ENCODE measurements around the gene USP49.

Gene USP49

GRCh38 chr6:41786451-41787218, 108.5 kb downstream of the USP49 start (continued):
- TF ChIP-seq KLF9 (tag by site-specific recombination; IDR thresholded peaks at IDR 0.05; ENCODE audit: low read depth) = peak; percentile 89
- no peak for TF ChIP-seq INSM2 (tag by site-specific recombination; IDR thresholded peaks at IDR 0.05)
- TF ChIP-seq SP2 (tag by site-specific recombination; IDR thresholded peaks at IDR 0.05) = peak; percentile 34
- no peak for TF ChIP-seq ZNF621 (tag by site-specific recombination; IDR thresholded peaks at IDR 0.05)
- TF ChIP-seq KLF8 (tag by site-specific recombination; IDR thresholded peaks at IDR 0.05) = peak; percentile 43; the same call in 1 of the 2 replicates
- 0 out of 2 replicates have a peak, but pooled peaks have one; percentile 14 for TF ChIP-seq ZSCAN16 (tag by site-specific recombination; IDR thresholded peaks at IDR 0.05)
- TF ChIP-seq ZNF341 (tag by site-specific recombination; IDR thresholded peaks at IDR 0.05; ENCODE audit: low read depth) = peak; percentile 65
- no peak; the same call in none of the 2 replicates for TF ChIP-seq SP3 (tag by site-specific recombination; IDR thresholded peaks at IDR 0.05)
- TF ChIP-seq ZNF16 (tag by site-specific recombination; IDR thresholded peaks at IDR 0.05; ENCODE audit: low read depth) = no peak
- no peak for TF ChIP-seq YY1 (tag by site-specific recombination; IDR thresholded peaks at IDR 0.05)
- TF ChIP-seq, protein P1, sequence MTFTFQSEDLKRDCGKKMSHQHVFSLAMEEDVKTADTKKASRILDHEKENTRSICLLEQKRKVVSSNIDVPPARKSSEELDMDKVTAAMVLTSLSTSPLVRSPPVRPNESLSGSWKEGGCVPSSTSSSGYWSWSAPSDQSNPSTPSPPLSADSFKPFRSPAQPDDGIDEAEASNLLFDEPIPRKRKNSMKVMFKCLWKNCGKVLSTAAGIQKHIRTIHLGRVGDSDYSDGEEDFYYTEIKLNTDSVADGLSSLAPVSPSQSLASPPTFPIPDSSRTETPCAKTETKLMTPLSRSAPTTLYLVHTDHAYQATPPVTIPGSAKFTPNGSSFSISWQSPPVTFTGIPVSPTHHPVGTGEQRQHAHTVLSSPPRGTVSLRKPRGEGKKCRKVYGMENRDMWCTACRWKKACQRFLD (tag by site-specific recombination; IDR thresholded peaks at IDR 0.05) = no peak
- no peak for TF ChIP-seq ZNF596 (tag by site-specific recombination; IDR thresholded peaks at IDR 0.05)
- TF ChIP-seq ZNF560 (tag by site-specific recombination; IDR thresholded peaks at IDR 0.05; ENCODE audit: borderline replicate concordance) = no peak
- TF ChIP-seq, protein P2, sequence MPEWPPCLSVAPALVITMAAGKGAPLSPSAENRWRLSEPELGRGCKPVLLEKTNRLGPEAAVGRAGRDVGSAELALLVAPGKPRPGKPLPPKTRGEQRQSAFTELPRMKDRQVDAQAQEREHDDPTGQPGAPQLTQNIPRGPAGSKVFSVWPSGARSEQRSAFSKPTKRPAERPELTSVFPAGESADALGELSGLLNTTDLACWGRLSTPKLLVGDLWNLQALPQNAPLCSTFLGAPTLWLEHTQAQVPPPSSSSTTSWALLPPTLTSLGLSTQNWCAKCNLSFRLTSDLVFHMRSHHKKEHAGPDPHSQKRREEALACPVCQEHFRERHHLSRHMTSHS (tag by site-specific recombination; IDR thresholded peaks at IDR 0.05) = no peak
- no peak for TF ChIP-seq ZNF544 (tag by site-specific recombination; IDR thresholded peaks at IDR 0.05)
- peak; percentile 36; the same call in 1 of the 2 replicates for TF ChIP-seq PATZ1 (tag by site-specific recombination; IDR thresholded peaks at IDR 0.05)
- TF ChIP-seq PBX3 (CRISPR knock-in tag; IDR thresholded peaks at IDR 0.05) = 0 out of 2 replicates have a peak, but pooled peaks have one; percentile 73
- no peak for TF ChIP-seq PRDM6 (tag by site-specific recombination; IDR thresholded peaks at IDR 0.05)
- peak; percentile 18; the same call in 1 of the 2 replicates for TF ChIP-seq KLF7 (tag by site-specific recombination; IDR thresholded peaks at IDR 0.05; ENCODE audit: borderline replicate concordance)
- TF ChIP-seq GFI1B (tag by site-specific recombination; IDR thresholded peaks at IDR 0.05) = no peak
- no peak for TF ChIP-seq ZNF473 (tag by site-specific recombination; IDR thresholded peaks at IDR 0.05)
- TF ChIP-seq HOXC10 (CRISPR knock-in tag; IDR thresholded peaks at IDR 0.05) = 0 out of 2 replicates have a peak, but pooled peaks have one; percentile 90
- peak; percentile 72 for TF ChIP-seq ZNF398 (tag by site-specific recombination; IDR thresholded peaks at IDR 0.05)
- TF ChIP-seq, protein P3, sequence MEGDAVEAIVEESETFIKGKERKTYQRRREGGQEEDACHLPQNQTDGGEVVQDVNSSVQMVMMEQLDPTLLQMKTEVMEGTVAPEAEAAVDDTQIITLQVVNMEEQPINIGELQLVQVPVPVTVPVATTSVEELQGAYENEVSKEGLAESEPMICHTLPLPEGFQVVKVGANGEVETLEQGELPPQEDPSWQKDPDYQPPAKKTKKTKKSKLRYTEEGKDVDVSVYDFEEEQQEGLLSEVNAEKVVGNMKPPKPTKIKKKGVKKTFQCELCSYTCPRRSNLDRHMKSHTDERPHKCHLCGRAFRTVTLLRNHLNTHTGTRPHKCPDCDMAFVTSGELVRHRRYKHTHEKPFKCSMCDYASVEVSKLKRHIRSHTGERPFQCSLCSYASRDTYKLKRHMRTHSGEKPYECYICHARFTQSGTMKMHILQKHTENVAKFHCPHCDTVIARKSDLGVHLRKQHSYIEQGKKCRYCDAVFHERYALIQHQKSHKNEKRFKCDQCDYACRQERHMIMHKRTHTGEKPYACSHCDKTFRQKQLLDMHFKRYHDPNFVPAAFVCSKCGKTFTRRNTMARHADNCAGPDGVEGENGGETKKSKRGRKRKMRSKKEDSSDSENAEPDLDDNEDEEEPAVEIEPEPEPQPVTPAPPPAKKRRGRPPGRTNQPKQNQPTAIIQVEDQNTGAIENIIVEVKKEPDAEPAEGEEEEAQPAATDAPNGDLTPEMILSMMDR (tag by site-specific recombination; IDR thresholded peaks at IDR 0.05) = peak; percentile 51; the same call in 1 of the 2 replicates
- TF ChIP-seq ZNF623 (tag by site-specific recombination; IDR thresholded peaks at IDR 0.05) = no peak; the same call in 1 of the 2 replicates
- TF ChIP-seq ZNF335 (tag by site-specific recombination; conservative IDR thresholded peaks at IDR 0.05) = 0 out of 2 replicates have a peak, but pooled peaks have one; percentile 2
- peak; percentile 92; the same call in 1 of the 2 replicates for TF ChIP-seq ZNF600 (tag by site-specific recombination; IDR thresholded peaks at IDR 0.05)

Measured in HEK293 (cell line).